ENCODE results near the gene TCOF1. TPM values are rescaled to one million over a fixed set of nuclear protein-coding genes. Genes with fewer than 3 reads are reported as not detected.

TCOF1 gene
- total RNA-seq, 1 donor from 2014 or later = 44.3 TPM

DNA sequence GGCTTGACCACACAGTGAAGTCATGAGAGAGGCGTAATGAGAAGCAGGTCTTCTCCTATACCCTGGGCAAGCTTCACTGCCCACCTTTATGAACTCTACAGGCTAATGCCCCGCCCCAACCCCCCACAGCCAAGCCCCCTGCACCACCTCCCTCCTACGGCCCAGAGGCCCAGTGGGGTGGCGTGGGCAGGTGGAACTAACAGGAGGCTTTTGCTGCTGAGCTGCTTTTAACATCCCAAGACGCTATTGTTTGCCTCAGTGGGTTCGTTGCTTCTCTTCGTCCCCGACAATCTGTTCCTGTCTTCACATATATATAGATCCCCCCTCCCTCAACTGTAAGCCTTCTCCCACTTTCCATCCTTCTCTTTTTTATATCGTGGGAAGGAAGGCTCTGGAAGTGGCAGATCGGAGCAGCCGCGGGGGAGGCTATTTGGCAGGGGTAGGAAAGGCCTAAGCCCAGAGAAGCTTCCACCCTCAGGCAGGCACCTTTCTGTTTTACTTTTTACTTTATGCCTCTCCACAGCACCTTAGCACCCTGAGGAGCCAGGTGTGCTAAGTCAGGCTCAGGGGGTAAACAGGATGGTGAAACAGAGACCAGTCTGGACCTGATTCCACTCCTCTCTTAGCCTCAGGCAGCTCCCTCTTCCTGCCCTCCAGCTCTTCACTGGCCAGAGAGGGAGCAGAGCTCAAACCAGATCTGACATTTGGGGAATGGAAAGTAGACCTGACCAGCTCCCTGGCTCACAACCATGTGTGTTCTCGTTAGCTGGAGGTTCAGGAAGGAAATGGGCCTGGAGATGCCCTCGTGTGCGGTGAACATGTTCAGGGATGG is 28.7 kb downstream of the TCOF1 start:
- no peak for DNase-seq (ENCODE audit: low read depth)
- no peak for TF ChIP-seq CTCF (conservative IDR thresholded peaks at IDR 0.05; ENCODE audit: low read depth, low read length)
- no peak overlapping the region for H3K4me3 ChIP-seq (ENCODE audit: low read depth, low read length)

DNA sequence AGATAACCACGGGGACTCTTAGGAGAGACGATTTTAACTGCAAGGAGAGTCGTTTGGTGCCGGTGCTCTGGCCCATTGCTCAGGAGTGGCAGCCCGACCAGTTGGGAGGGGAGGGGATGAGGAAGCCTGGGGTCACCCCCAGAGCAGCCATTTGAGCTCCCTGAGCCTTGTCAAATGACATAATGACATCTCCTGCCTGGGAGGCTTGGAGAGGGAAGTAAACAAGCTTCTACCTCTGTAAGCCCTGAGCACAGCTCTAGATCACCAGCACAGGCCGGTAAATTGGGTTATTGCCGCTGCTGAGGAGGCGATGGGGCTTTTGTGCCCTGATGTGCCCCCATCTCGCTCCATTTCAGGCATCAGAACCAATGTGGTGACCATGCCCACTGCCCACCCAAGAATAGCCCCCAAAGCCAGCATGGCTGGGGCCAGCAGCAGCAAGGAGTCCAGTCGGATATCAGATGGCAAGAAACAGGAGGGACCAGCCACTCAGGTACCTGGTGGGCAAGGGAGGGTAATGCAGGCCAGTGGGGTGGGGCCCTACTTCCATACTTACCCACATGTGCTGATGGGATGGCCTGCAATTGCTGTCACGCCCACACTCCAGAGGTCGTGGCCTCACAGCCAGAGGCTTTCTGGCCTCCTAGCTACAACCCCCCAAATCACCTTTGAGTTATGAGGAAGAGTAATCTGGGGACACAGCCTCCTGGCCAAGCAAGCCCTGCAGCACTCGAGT is 32.2 kb downstream of the TCOF1 start:
- H3K4me3 ChIP-seq (ENCODE audit: low read depth, low read length) = no peak overlapping the region
- DNase-seq (ENCODE audit: low read depth) = no peak
- TF ChIP-seq CTCF (conservative IDR thresholded peaks at IDR 0.05; ENCODE audit: low read depth, low read length) = no peak

DNA sequence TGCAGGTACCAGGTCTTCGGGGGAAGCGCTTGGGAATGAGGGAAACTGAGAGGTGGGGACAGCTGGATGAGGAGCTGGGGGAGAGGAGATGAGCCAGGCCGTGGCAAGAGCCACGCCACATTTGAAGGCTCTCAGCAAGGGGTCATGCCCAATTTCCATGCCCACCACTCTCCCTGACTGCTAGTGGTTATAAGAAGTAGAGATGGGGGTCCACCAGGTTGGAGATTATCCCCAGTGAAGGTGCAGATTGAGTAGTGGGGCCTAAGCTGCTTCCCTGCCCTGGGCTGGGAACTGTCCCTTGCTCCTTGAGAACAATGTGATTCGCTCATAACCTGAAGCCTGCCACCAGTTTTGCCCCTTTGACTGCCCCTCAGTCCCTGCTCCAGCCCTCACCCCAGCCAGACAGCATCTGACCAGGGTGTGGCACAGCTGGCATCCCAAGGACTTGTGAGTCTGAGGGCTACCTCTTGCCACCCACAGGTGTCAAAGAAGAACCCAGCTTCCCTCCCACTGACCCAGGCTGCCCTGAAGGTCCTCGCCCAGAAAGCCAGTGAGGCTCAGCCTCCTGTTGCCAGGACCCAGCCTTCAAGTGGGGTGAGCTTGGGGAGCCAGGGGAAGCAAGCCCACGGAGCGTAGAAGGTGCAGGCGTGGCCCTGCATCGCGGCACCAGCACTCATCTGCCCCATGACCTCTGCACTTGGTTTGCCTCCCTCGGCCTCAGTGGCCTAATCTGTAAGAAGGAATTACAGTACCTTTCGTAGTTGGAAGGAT is 33.8 kb downstream of the TCOF1 start:
- no peak for DNase-seq (ENCODE audit: low read depth)
- TF ChIP-seq CTCF (conservative IDR thresholded peaks at IDR 0.05; ENCODE audit: low read depth, low read length) = no peak
- no peak overlapping the region for H3K4me3 ChIP-seq (ENCODE audit: low read depth, low read length)

DNA sequence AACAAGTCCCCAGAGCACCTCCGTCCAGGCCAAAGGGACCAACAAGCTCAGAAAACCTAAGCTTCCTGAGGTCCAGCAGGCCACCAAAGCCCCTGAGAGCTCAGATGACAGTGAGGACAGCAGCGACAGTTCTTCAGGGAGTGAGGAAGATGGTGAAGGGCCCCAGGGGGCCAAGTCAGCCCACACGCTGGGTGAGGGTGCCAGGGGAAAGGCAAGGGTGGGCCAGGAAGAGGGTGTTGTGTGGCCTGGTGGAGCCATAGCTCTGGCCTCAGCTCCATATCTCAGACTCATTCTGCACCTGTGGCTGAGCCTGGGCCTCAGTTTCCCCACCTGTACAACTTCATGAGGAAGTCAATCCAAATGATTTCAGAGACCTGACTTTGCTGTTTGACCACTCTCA is 34.5 kb downstream of the TCOF1 start:
- H3K4me3 ChIP-seq (ENCODE audit: low read depth, low read length) = no peak overlapping the region
- DNase-seq (ENCODE audit: low read depth) = no peak
- no peak for TF ChIP-seq CTCF (conservative IDR thresholded peaks at IDR 0.05; ENCODE audit: low read depth, low read length)

DNA sequence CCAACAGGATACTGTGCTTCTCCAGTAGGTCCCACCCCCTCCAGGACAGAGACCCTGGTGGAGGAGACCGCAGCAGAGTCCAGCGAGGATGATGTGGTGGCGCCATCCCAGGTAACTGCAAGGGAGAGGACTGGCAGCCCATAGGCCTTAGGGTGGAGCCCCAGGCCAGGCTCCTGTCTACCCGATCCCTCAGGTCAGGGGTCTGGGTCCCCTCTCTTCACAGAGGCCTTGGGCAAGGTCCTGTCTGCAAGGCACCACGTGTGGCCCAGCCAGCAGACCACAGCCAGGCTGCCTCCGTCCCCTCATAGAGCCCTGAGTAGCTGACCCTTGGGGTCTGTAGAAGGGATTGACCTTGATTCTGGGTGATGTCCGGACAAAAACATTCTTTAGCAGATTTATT is 35.2 kb downstream of the TCOF1 start:
- H3K4me3 ChIP-seq (ENCODE audit: low read depth, low read length) = no peak overlapping the region
- TF ChIP-seq CTCF (conservative IDR thresholded peaks at IDR 0.05; ENCODE audit: low read depth, low read length) = no peak
- DNase-seq (ENCODE audit: low read depth) = no peak

- no peak for TF ChIP-seq CTCF (conservative IDR thresholded peaks at IDR 0.05; ENCODE audit: low read depth, low read length)
- no peak for DNase-seq (ENCODE audit: low read depth)
- H3K4me3 ChIP-seq (ENCODE audit: low read depth, low read length) = no peak overlapping the region
These were observed 35.7 kb downstream of the TCOF1 start for GRCh38 chr5:150393096-150393645.
